Uterus (tissue), 4 donors: ENCODE data around the gene RNGTT. TPM values are rescaled to one million over a fixed set of nuclear protein-coding genes. Genes with fewer than 3 reads are reported as not detected.
"Not testable (repeated sequence)": the region's sequence is repeated elsewhere in the genome, so short reads cannot be mapped to it uniquely, and the experiment has no call there.

Experiments used
- DNase-seq, 2 donors: peaks; one replicate each; pipeline ENCODE4 v3.0.0-alpha.2; 2019 to 2020
- H3K27ac ChIP-seq, 2 donors: fragments of 200-600 bp; sonication (generic); 1 replicate in 1 of 2; 2 replicates in 1 of 2; pipeline ENCODE4 v1.5.1; 2016 to 2018
- H3K27me3 ChIP-seq, 2 donors: fragments of 200-600 bp; sonication (generic); one replicate each; pipeline ENCODE4 v1.5.1; 2018 to 2019; ENCODE audit warnings: control low read depth in 1 of 2
- H3K36me3 ChIP-seq, 2 donors: fragments of 200-600 bp; sonication (generic); one replicate each; pipeline ENCODE4 v1.5.1; 2019; ENCODE audit warnings: control low read depth in 1 of 2
- H3K4me1 ChIP-seq, 2 donors: fragments of 200-600 bp; sonication (generic); one replicate each; pipeline ENCODE4 v1.5.1; 2018 to 2019; ENCODE audit warnings: control low read depth in 1 of 2
- H3K4me3 ChIP-seq, 2 donors: fragments of 200-600 bp; sonication (generic); 1 replicate in 1 of 2; 2 replicates in 1 of 2; pipeline ENCODE4 v1.5.1; 2018 to 2019; ENCODE audit warnings: mild to moderate bottlenecking in 1 of 2
- H3K9me3 ChIP-seq, 2 donors: fragments of 200-600 bp; sonication (generic); one replicate each; pipeline ENCODE4 v1.5.1; 2019; ENCODE audit warnings: control low read depth in 1 of 2
- CTCF ChIP-seq, 4 experiments: fragments of 200-600 bp in 2 of 4; fragments of 450-650 bp in 2 of 4; sonication (generic) in 2 of 4; IDR thresholded peaks; one replicate each; pipeline ENCODE4 v1.5.1; 2016 to 2019; ENCODE audit warnings: antibody characterized with exemption in 4 of 4, mild to moderate bottlenecking in 2 of 4, moderate library complexity in 1 of 4
- POLR2A ChIP-seq, 2 donors: fragments of 450-650 bp; IDR thresholded peaks; one replicate each; pipeline ENCODE4 v1.6.1; 2016; ENCODE audit warnings: antibody characterized with exemption in 2 of 2, mild to moderate bottlenecking in 1 of 2, moderate library complexity in 1 of 2
- intact Hi-C: fragments of 100-400 bp; cut with DNase I; formaldehyde crosslinking; loops from one replicate; pipeline ENCODE4 v1.15.1; 2023; ENCODE audit warnings: low total_unique reads
- total RNA-seq, 4 donors: library from RNA; depleted of rRNA in 3 of 4; stranded (reverse); fragments of >200 nt in 3 of 4; gene quantifications; one replicate each; pipeline versions ENCODE4 v1.1.0 to v1.2.4, GENCODE V29; 2014 to 2023
- donor health status: DM: yes; HTN: yes; CAD: no.

The RNGTT gene
- total RNA-seq, 4 donors from 2014 or later = 7.4 to 45.7 (median 16.1) TPM

DNA sequence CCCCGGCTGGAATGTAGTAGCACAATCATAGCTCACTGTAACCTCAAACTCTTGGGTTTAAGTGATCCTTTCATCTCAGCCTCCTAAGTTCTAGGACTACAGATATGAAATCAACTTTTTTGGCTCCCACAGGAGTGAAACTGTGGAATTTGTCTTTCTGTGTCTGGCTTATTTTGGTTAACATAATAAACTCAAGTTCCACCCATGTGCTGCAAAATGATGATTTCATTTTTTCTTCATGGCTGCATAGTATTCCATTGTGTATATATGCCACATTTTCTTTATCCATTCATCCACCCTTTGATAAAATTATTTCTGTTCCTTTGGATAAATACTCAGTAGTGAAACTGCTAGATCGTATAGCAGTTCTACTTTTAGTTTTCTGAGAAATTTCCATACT is 29.9 kb downstream of the RNGTT start:
- Histone ChIP-seq H3K4me3 (no peak overlapping the region), H3K27me3 (no peaks in the 10 kb centered on the region), H3K27ac (no peak overlapping the region), H3K9me3 (no peaks in the 10 kb centered on the region), H3K36me3 (no peaks in the 10 kb centered on the region), H3K4me1 (no peaks in the 10 kb centered on the region)
- DNase-seq = no peak
- intact Hi-C loops = no loop called here
- no peak for TF ChIP-seq CTCF (IDR thresholded peaks at IDR 0.05)
- TF ChIP-seq POLR2A (IDR thresholded peaks at IDR 0.05) = no peak

DNA sequence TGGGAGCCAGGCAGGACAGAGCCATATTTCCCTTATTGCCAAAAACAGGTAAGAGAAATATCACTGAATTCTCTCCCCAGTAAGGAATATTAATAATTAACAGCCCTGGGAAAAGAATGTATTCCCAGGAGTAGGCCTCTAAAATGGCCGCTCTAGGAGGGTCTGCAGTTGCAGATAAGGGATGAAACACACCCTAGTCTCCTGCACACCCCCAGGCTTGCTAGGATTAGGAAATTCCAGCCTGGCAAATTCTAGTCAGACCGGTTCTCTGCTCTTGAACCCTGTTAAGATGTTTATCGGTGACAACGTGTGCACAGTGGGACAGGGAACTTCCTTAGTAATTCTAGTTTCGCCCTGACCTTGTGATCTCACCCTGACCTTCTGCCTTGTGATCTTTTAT is 31.4 kb downstream of the RNGTT start:
- H3K4me1 ChIP-seq, H3K27ac ChIP-seq, H3K27me3 ChIP-seq, DNase-seq, H3K4me3 ChIP-seq, H3K36me3 ChIP-seq, intact Hi-C loops, H3K9me3 ChIP-seq: not testable (repeated sequence)

GRCh38 chr6:88922775-88923548 is 40.5 kb downstream of the RNGTT start:
- Histone ChIP-seq H3K27ac (no peak overlapping the region), H3K9me3 (no peaks in the 10 kb centered on the region), H3K36me3 (no peaks in the 10 kb centered on the region), H3K4me1 (no peaks in the 10 kb centered on the region), H3K4me3 (no peak overlapping the region), H3K27me3 (no peaks in the 10 kb centered on the region)
- no peak for DNase-seq
- intact Hi-C loops = no loop called here
- TF ChIP-seq CTCF (IDR thresholded peaks at IDR 0.05) = no peak
- TF ChIP-seq POLR2A (IDR thresholded peaks at IDR 0.05) = no peak

- DNase-seq = no peak
- TF ChIP-seq POLR2A (IDR thresholded peaks at IDR 0.05) (no peak), CTCF (IDR thresholded peaks at IDR 0.05) (no peak)
- intact Hi-C loops = no loop called here
Observed at GRCh38 chr6:88921734-88922133, 41.7 kb downstream of the RNGTT start.

DNA sequence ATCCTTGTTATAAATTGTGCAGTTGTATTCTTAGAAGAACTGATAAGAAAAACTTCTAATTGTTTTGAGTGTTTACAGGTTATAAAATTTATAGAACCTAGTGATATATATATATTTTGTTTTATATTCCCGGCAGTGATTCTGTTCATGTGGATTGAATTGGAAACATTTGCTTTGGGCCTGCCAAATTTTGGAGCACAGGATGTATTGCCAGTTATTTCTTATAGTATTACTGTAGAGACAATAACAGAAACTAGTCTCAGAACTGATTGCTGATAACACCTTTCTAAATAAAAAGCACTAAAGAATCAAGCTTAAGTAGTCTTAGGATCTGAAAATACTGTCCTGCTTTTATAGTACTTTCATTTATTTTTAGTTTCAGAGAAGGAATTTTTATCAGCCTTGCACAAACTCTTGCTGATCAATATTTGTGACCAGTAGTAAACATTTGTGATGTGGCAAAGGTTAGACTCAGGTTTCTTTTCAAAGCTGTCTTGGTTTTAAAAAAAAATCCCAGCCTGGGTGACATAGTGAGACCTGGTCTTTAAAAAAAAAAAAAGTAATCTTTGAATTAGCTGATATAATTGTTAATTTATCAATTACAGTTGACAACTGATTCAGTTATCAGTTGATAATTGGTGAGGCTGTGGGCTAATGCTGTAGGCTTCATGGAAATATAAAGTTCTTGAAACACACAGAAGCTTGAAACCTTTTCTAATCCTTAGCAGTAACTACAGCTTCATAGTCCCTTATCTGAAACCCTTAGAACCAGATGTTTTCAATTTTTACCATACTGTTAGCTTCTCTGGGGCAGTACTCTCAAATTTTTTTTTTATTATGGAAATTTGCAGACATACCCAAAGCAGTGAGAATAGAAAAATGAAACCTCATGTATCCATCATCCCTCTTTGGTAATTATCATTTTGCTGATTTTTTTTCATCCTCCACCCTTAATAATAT is 42.4 kb downstream of the RNGTT start:
- Histone ChIP-seq H3K4me3 (no peak overlapping the region), H3K9me3 (no peaks in the 10 kb centered on the region), H3K27ac (no peak overlapping the region), H3K4me1 (no peaks in the 10 kb centered on the region), H3K36me3 (no peaks in the 10 kb centered on the region), H3K27me3 (no peaks in the 10 kb centered on the region)
- TF ChIP-seq POLR2A (IDR thresholded peaks at IDR 0.05) (no peak), CTCF (IDR thresholded peaks at IDR 0.05) (no peak)
- no peak for DNase-seq
- intact Hi-C loops = no loop called here

More at GRCh38 chr6:88921734-88922133, 41.7 kb downstream of the RNGTT start:
- no peaks in the 10 kb centered on the region for H3K36me3 ChIP-seq
- no peaks in the 10 kb centered on the region for H3K27me3 ChIP-seq
- no peak overlapping the region for H3K4me3 ChIP-seq
- H3K9me3 ChIP-seq = no peaks in the 10 kb centered on the region
- H3K4me1 ChIP-seq = no peaks in the 10 kb centered on the region
- no peak overlapping the region for H3K27ac ChIP-seq
